GM21528 (cell line): Measurements from ENCODE around the gene CPSF4.

Source experiments
- ATAC-seq: cut with Tn5 transposase; IDR thresholded peaks from one replicate; pipeline ENCODE4 v1.9.1; 2021; ENCODE audit warnings: mild to moderate bottlenecking, moderate library complexity; ENCODE audit not compliant: unreplicated experiment, low FRiP score

CPSF4 gene

GRCh38 chr7:99446096-99446495, 7.4 kb downstream of the CPSF4 start:
- ATAC-seq, result no peak

DNA sequence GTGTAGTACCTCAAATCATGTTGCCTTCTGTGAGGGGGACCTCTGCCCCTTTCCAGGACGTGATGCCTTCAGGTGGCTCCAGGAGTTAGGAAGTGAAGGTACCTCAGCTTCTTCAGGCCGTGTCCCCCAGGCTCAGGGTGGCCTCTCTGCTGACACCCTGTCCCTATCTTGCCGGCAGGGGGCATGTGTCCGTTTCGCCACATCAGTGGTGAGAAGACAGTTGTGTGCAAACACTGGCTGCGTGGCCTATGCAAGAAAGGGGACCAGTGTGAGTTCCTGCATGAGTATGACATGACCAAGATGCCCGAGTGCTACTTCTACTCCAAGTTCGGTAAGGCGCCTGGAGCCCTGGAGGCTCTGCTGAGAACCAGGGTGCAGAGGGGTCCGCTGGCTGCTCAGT, 9.2 kb downstream of the CPSF4 start:
- no peak for ATAC-seq

DNA sequence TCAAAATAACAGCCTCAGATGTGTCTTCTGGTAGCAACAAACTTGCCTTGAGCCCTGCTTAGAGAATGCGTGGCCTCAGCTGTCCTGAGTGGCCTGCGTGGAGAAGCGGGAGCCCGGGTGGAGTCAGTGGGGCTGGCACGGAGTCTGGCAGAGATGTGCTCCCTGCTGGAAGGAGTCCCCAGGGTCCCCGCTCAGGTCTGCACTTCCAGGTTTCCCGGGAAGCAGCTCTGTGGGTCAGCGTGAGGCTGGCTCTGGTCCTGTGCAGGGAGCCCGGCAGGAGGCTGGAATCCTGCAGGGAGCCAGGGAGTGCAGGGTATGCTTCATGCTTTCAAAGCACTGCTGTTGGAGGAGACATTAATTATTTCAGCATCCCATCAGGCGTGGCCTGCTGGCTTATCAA, 10.1 kb downstream of the CPSF4 start:
- no peak for ATAC-seq

- no peak for ATAC-seq
Observed at GRCh38 chr7:99449326-99449725, 10.6 kb downstream of the CPSF4 start.

DNA sequence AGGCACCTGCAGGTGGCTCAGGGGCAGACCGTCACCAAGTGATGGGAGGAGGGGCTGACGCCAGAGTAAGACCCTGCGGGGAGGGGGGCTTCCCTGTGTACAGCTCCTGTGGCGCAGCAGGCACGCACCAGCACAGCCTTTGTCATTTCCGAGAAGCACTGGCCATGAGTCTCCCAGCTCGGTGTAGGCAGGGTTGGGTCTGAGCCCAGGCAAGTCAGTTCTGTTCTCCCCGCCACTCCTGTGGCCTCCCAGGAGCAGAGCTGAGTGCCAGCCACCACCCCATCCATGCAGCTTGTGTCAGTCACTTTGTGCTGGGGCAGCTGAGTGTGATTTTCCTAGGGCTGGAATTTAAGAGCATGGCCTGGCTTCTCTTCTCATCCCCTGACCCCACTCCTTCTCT, 13.2 kb downstream of the CPSF4 start:
- no peak for ATAC-seq

DNA sequence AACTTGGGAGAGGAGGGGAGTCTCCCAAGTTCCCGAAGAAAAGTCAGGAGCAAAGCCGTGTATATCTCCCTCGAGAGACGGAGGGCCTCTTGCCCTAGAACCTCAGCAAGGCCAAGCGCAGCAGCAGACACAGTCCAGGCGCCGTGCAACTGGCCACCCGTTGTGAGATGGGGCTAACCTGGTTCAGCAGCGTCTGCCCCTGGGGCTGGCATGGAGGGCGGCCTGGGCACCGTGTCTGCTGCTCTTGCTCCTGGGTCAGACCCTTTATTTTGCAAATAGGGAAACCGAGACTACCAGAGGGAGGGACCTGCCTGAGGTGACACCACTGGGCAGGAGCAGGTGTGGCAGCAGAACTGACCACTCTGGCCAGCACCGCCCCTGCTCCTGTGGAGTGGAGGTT, 13.8 kb downstream of the CPSF4 start:
- ATAC-seq, result no peak

GRCh38 chr7:99453105-99453504, 14.4 kb downstream of the CPSF4 start:
- ATAC-seq, result no peak

DNA sequence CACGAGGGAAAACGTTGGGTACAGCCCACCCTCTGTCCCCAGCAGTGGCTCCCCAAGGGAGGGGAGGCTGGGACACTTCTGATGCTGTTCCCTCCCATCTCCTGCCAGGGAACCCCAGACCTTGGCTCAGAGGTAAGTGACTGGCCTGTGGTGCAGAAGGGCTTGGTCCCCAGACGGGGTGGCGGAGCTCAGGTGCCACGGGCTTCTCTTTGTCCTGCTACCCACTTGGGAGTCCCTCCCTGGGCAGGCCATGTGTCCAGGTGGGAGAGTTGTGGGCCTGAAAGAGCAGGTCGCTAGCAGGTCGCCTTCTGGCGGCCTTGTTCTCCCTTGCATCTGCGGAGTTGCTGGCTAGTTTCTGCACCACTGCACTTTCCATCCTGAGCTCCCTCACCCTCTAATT, 17.1 kb downstream of the CPSF4 start:
- no peak for ATAC-seq

DNA sequence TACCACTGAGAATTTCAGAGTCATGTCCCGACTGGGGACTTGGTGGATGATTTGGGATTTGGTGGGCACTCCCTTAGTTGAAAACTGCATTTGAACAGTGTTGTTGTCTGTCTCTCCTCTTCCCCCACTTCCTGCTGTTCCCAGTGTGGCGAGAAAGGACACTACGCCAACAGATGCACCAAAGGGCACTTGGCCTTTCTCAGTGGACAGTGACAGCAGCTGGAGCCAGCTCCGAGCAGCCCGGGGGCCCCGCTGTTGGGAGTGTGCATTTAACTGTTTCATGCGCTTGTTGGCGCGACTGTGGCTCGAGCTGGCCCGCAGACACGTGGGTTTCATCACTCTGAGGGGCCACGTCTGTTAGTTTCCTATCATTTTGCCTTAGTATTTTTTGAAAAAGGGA, 17.5 kb downstream of the CPSF4 start:
- no peak for ATAC-seq

DNA sequence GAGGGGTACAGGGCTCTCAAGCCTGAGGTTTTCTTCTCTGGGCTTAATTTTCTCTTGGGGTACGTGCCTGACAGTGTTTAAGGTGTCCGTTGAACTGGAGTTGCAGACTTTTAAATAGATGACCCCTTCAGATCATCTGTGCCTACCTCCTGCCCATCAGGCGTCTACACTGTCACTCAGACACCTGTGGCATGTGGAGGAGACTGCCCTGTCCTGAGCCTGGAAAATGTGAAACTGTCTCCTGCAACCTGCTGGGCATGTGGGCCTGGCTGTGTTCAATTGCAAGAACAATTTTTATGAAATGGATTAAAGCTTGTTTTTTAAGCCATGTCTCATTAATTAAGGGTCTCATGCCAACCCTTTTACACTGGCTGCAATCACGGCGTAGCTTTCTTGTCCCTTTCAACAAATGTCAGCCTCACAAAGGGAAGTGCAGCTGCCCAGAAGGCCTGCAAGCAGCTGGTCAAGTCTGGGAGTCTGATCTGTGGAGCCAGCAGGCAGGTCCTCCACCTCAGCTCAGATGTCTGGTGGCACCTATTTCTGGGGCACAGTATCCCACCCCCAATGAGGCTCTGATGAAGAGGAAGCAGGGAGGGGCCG, 18.4 kb downstream of the CPSF4 start:
- no peak for ATAC-seq

DNA sequence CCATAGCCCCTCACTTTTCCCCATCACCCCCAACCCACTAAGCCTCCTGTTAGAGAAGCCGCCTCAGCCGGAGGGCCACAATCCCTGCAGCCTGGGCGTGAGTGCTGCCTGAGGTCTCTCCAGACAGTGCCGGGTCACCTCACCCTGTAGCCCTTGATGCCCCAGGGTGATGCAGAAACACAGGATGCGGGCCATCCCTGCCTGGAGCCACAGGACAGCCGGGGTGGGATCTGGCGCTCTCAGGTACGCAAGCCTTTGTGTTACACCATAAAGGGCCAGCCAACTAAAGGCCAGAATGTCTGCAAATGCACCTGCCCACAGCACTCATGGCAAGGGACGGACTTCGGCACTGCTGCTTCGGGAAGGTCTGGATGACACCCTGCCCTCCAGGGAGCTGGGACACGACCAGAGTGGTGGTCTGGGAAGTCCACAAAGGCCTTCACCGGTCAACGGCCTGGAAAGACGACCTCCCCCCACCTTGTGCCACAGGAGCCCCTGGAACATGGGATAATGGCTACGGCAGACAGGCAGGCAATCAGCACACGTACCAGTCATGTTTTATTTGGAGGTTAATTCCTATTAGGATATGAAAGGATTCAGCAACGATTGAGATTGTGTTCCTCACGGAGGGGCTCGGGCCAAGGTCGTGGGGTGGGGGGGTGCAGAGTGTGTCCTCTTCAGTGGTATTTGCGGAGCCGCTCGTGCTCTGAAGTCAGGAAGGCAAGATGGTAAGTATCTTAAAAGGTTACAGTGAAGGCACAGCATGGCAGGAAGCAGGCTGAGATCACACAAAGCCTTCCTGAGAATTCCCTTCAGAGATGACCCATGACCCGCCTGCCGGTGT, 19.1 kb downstream of the CPSF4 start:
- ATAC-seq, result no peak

DNA sequence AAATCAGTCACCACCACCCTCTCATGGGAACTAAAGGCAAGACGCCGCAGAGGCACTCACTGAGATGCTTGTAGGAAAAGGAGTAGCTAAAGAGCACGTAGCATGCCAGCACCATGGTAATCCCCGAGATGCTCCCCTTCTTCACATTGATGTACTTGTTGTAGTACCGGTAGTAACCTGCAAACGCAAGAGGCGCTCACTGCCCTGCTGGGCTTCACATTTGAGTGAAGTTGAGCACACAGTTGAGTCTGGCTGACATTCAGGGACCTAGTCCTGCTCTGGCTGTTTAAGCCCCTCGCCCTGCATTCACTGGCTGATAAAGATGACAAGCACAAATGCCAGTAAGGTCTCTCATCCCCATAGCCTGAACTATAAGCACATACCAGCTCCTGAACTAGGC, 20.3 kb downstream of the CPSF4 start:
- ATAC-seq, result no peak

- ATAC-seq, result no peak
Observed at GRCh38 chr7:99460651-99461050, 21.9 kb downstream of the CPSF4 start.

- ATAC-seq, result no peak
Observed at GRCh38 chr7:99461221-99461620, 22.5 kb downstream of the CPSF4 start.

DNA sequence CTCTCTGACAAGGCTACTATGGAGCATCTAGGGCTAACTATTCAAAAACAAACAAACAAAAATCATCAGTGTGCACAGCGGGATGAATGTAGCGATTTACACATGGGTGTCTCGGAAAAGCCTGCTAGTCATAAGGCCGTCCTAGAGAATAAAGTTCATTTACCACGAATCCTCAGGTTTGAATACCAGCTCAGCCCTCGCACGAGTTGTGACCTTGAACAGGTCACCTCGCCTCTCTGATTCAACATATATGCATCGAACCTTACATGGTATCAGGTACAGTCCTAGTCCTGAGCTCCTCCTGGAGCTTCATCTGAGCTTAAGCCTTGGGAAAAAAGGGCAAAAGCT, 26.7 kb downstream of the CPSF4 start:
- ATAC-seq, result no peak

GRCh38 chr7:99468336-99468918, 29.7 kb downstream of the CPSF4 start:
- ATAC-seq, result no peak

DNA sequence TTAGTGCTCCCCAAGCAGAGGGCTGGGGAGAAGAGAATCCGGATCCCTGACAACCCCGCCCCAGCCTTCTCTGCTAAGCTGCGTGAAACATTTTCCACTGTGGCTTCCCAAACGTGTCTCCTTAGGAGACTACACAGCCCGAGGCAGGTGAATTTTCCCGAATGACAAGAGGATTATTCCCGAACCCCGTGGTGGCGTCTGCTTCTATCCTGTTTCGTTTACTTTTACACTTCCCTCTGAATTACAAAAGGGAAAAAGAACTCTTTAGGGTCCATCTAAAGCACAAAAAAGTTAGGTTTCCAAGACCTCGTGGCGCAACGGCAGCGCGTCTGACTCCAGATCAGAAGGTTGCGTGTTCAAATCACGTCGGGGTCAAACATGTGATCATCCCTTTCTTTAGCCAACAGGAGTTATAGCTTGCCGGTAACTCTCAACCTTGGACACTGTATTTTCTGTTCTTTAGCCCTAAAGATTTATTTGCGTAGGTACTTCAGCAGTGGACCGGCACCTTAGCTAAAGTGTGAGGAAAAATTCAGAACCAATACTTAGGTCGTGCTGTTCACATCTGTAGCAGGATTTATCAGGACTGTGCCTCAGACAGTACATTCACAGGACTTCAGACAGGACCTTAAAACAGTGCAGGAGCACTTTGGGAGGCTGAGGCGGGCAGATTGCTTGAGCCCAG, 30.8 kb downstream of the CPSF4 start:
- no peak for ATAC-seq

GRCh38 chr7:99472561-99473314, 34.0 kb downstream of the CPSF4 start, which contains the start of gene ZNF789:
ZNF789 (plus strand) TSS chr7:99472890; CDS start chr7:99476457, 3,567 bp downstream.
- peak; percentile 91 for ATAC-seq

DNA sequence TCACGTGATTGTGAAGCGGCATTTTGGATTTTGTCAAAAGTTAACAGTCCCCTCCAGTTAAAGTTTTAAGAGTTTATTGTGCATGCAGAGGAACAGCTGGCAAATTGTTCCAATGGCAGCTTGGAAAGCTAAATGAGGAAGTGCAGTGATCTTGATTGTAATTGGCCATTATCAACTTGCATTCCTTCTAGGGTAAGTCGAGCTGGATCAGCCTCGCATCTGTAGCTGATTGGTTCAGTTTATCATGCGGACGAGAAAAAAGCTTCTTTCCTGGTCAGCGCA, 34.5 kb downstream of the CPSF4 start:
- ATAC-seq, result peak; percentile 10

GRCh38 chr7:99476107-99476506, 37.4 kb downstream of the CPSF4 start:
- no peak for ATAC-seq
